Stomach (tissue), 9 donors: ENCODE measurements around the gene RNF215. TPM values are rescaled to one million over a fixed set of nuclear protein-coding genes. Genes with fewer than 3 reads are reported as not detected.
A peak's percentile ranks its signal among the peaks of the same experiment; 100 is the strongest.

ENCODE experiments used
- DNase-seq, 2 donors: peaks; one replicate each; pipeline versions ENCODE4 v3.0.0 to v3.0.0-alpha.2; 2013 to 2019
- H3K27ac ChIP-seq, 5 donors: fragments of 200-600 bp in 4 of 5; sonication (generic) in 4 of 5; one replicate each; pipeline ENCODE4 v1.5.1; 2013 to 2019; ENCODE audit warnings: mild to moderate bottlenecking in 1 of 5, moderate library complexity in 1 of 5
- H3K27me3 ChIP-seq, 3 donors: fragments of 200-600 bp; sonication (generic); one replicate each; pipeline ENCODE4 v1.5.1; 2017 to 2019; ENCODE audit warnings: mixed run types in 1 of 3
- H3K36me3 ChIP-seq, 4 donors: fragments of 200-600 bp; sonication (generic); 1 replicate in 3 of 4; 2 replicates in 1 of 4; pipeline ENCODE4 v1.5.1; 2016 to 2019
- H3K4me1 ChIP-seq, 4 donors: fragments of 200-600 bp; sonication (generic); one replicate each; pipeline ENCODE4 v1.5.1; 2016 to 2019
- H3K4me3 ChIP-seq, 4 donors: fragments of 200-600 bp; sonication (generic) in 3 of 4; one replicate each; pipeline ENCODE4 v1.5.1; 2016 to 2019; ENCODE audit warnings: mild to moderate bottlenecking in 1 of 4
- H3K9me3 ChIP-seq, 4 donors: fragments of 200-600 bp; sonication (generic); one replicate each; pipeline ENCODE4 v1.5.1; 2016 to 2019
- CTCF ChIP-seq, 7 experiments: fragments of 450-650 bp in 4 of 7; fragments of 200-600 bp in 3 of 7; sonication (generic) in 3 of 7; IDR thresholded peaks; one replicate each; pipeline ENCODE4 v1.5.1; 2016 to 2019; ENCODE audit warnings: antibody characterized with exemption in 7 of 7, control low read depth in 2 of 7, mild to moderate bottlenecking in 1 of 7
- EP300 ChIP-seq: sonication (generic); formaldehyde crosslinking; IDR thresholded peaks from one replicate; pipeline ENCODE4 v1.6.1; 2017; ENCODE audit warnings: antibody characterized with exemption
- POLR2A ChIP-seq, 4 donors: fragments of 450-650 bp; IDR thresholded peaks; one replicate each; pipeline ENCODE4 v1.6.1; 2016; ENCODE audit warnings: antibody characterized with exemption in 4 of 4, control low read depth in 2 of 4, mild to moderate bottlenecking in 1 of 4, moderate library complexity in 1 of 4
- POLR2AphosphoS5 ChIP-seq, 3 donors: sonication (generic); formaldehyde crosslinking; IDR thresholded peaks; one replicate each; pipeline ENCODE4 v1.6.1; 2016; ENCODE audit warnings: antibody characterized with exemption in 3 of 3
- WGBS, 5 donors: extraction: QIAGEN DNeasy Blood & Tissue Kit in 3 of 5; methylation state at CpG; one replicate each; pipeline versions ENCODE4 v1.1.5 to v1.1.7; 2013 to 2018; 5-methylcytosine and 5-hydroxymethylcytosine counted together
- intact Hi-C: fragments of 100-400 bp; cut with DNase I; formaldehyde crosslinking; loops from one replicate; pipeline ENCODE4 v1.15.1; 2023; ENCODE audit warnings: low total_unique reads
- polyA plus RNA-seq, 3 donors: library from polyadenylated mRNA; stranded (reverse); fragments of 200-250 nt; gene quantifications; one replicate each; pipeline ENCODE4 v1.2.3, GENCODE V29; 2013
- total RNA-seq, 5 donors: library from RNA; depleted of rRNA; stranded (reverse); fragments of >200 nt; gene quantifications; one replicate each; pipeline versions ENCODE4 v1.1.0 to v1.2.3, GENCODE V29; 2014 to 2016
- donor health status: healthy with polysubstance abuse.
- donor health status: Bipolar disorder and iron deficiency.
- donor health status: healthy.

Gene RNF215
- total and polyA plus RNA-seq, 8 donors: 3.6 to 29.4 (median 7.3) TPM

GRCh38 chr22:30416837-30417236, 29.6 kb upstream of the RNF215 start:
- WGBS, 5 donors: 24 to 48% (median 38%) methylated on average over 1 of the region's 1 CpG
- Histone ChIP-seq H3K9me3 (no peaks in the 10 kb centered on the region), H3K4me3 (no peak overlapping the region), H3K36me3 (peaks cover 10 to 81% (median 70%) of the 10 kb centered on the region in 4 donors), H3K27ac (peak overlapping the region in 4 of 5 donors; percentile 20 to 98 (median 72)), H3K27me3 (no peaks in the 10 kb centered on the region), H3K4me1 (peaks cover 33 to 62% (median 51%) of the 10 kb centered on the region in 4 donors)
- intact Hi-C loops: no loop called here
- TF ChIP-seq POLR2AphosphoS5 (IDR thresholded peaks at IDR 0.05): no peak
- no peak for TF ChIP-seq CTCF (IDR thresholded peaks at IDR 0.05)
- TF ChIP-seq EP300: no peak
- no peak for TF ChIP-seq POLR2A (IDR thresholded peaks at IDR 0.05)
- no peak for DNase-seq

- Histone ChIP-seq H3K9me3 (no peaks in the 10 kb centered on the region), H3K4me1 (peaks cover 30 to 58% (median 47%) of the 10 kb centered on the region in 4 donors), H3K27me3 (no peaks in the 10 kb centered on the region), H3K27ac (peak overlapping the region in 4 of 5 donors; percentile 20 to 98 (median 72)), H3K36me3 (peaks cover 10 to 84% (median 73%) of the 10 kb centered on the region in 4 donors), H3K4me3 (no peak overlapping the region)
- no peak for TF ChIP-seq CTCF (IDR thresholded peaks at IDR 0.05)
- TF ChIP-seq POLR2AphosphoS5 (IDR thresholded peaks at IDR 0.05): no peak
- no peak for TF ChIP-seq EP300
- intact Hi-C loops: no loop called here
- no peak for DNase-seq
- 35 to 63% (median 51%) methylated on average over 2 of the region's 2 CpGs for WGBS, 5 donors
Measured at GRCh38 chr22:30416403-30416802, 29.2 kb upstream of the RNF215 start.

GRCh38 chr22:30414525-30415047, 27.4 kb upstream of the RNF215 start:
- H3K36me3 ChIP-seq: peaks cover 10 to 95% (median 89%) of the 10 kb centered on the region in 4 donors
- WGBS, 5 donors: 81 to 93% (median 90%) methylated on average over 4 of the region's 4 CpGs
- no peak overlapping the region for H3K4me3 ChIP-seq
- H3K27me3 ChIP-seq: no peaks in the 10 kb centered on the region
- intact Hi-C loops: no loop called here
- no peak for DNase-seq
- TF ChIP-seq EP300: no peak
- no peak for TF ChIP-seq POLR2A (IDR thresholded peaks at IDR 0.05)
- no peak for TF ChIP-seq POLR2AphosphoS5 (IDR thresholded peaks at IDR 0.05)
- TF ChIP-seq CTCF (IDR thresholded peaks at IDR 0.05): no peak
- H3K9me3 ChIP-seq: no peaks in the 10 kb centered on the region
- H3K27ac ChIP-seq: no peak overlapping the region
- peaks cover 15 to 40% (median 30%) of the 10 kb centered on the region in 4 donors for H3K4me1 ChIP-seq

GRCh38 chr22:30413745-30414524, 26.7 kb upstream of the RNF215 start:
- Histone ChIP-seq H3K36me3 (peaks cover 10 to 98% (median 90%) of the 10 kb centered on the region in 4 donors), H3K4me1 (peaks cover 15 to 33% (median 24%) of the 10 kb centered on the region in 4 donors), H3K27ac (no peak overlapping the region), H3K27me3 (no peaks in the 10 kb centered on the region), H3K4me3 (no peak overlapping the region), H3K9me3 (no peaks in the 10 kb centered on the region)
- TF ChIP-seq POLR2AphosphoS5 (IDR thresholded peaks at IDR 0.05): no peak
- no peak for TF ChIP-seq EP300
- no peak for TF ChIP-seq POLR2A (IDR thresholded peaks at IDR 0.05)
- TF ChIP-seq CTCF (IDR thresholded peaks at IDR 0.05): no peak
- intact Hi-C loops: no loop called here
- 79 to 88% (median 86%) methylated on average over 5 of the region's 5 CpGs for WGBS, 5 donors
- no peak for DNase-seq
